Measurements from ENCODE around the gene MAD1L1.

The MAD1L1 gene

DNA sequence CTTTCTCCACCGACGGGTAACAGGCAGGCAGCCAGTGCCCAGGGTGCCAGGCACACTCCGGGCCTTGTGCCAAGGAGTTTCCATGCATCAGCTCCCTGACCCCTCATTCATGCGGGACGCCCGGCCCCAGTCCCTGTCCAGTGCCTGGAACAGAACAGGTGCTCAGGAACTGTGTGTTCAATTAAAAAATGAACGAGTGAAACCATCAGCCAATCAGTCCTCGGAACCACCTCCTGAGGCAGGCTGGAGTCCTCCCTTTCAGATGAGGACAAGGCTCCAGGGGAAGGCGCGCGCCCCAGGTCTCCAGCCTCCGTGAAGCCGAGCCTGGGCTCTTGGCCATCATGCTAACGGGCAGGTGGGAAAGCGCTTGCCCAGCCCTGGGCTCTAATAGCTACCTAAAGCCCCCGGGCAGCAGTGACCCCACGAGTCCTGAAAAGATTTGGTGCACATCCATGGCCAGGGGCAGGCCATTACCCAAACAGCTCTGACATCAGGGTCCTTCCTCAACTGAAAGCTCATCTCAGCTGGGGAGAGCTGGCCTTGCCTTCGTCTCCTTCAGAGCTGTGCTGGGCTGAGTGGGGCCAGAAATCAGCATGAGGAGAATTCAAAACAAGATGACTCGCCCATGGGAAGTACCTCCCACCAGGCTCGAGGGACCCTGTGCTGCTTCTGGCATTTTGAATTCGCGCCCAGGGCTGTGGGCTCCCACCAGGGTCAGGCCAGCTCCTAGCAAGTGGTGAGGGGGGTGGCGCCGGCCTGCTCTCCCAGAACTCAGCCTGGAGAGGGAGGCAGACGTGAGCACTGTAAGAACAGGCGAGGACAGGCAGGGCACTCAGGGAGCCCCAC, 200.5 kb downstream of the MAD1L1 start:
- Histone ChIP-seq H3K27me3 (no peaks in the 10 kb centered on the region), H3K4me3 (ENCODE audit: low read depth in 1 of 2, low read length in 1 of 2) (no peak overlapping the region), H3K36me3 (no peaks in the 10 kb centered on the region), H3K9me3 (peaks cover 10% of the 10 kb centered on the region), H3K4me1 (ENCODE audit: control insufficient read depth in 1 of 2, insufficient read depth in 1 of 2, low read depth in 1 of 2, low read length in 1 of 2) (no peaks in the 10 kb centered on the region), H3K27ac (no peak overlapping the region)
- TF ChIP-seq CTCF (IDR thresholded peaks at IDR 0.05): no peak

DNA sequence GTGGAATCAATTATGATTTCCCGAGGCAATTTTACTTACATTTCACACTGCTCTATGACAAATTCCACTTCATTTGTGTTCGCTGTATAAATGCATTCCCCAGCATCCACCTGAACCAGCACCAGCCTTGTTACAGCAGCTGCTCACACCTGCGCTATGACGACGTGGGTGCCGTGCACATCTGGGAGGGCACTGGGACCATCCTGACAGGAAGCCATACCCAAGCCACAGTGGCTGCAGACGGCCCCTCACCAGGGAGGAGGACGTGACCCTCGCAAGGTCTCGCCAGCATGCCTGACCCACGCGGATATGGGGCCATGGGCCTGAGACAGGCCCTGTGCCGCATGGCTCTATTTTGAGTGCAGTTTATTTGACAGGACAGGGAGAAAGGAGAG, 201.3 kb downstream of the MAD1L1 start:
- Histone ChIP-seq H3K4me3 (ENCODE audit: low read depth in 1 of 2, low read length in 1 of 2) (no peak overlapping the region), H3K36me3 (no peaks in the 10 kb centered on the region), H3K4me1 (ENCODE audit: control insufficient read depth in 1 of 2, insufficient read depth in 1 of 2, low read depth in 1 of 2, low read length in 1 of 2) (no peaks in the 10 kb centered on the region), H3K27me3 (no peaks in the 10 kb centered on the region), H3K27ac (no peak overlapping the region), H3K9me3 (peaks cover 10% of the 10 kb centered on the region)
- no peak for TF ChIP-seq CTCF (IDR thresholded peaks at IDR 0.05)

DNA sequence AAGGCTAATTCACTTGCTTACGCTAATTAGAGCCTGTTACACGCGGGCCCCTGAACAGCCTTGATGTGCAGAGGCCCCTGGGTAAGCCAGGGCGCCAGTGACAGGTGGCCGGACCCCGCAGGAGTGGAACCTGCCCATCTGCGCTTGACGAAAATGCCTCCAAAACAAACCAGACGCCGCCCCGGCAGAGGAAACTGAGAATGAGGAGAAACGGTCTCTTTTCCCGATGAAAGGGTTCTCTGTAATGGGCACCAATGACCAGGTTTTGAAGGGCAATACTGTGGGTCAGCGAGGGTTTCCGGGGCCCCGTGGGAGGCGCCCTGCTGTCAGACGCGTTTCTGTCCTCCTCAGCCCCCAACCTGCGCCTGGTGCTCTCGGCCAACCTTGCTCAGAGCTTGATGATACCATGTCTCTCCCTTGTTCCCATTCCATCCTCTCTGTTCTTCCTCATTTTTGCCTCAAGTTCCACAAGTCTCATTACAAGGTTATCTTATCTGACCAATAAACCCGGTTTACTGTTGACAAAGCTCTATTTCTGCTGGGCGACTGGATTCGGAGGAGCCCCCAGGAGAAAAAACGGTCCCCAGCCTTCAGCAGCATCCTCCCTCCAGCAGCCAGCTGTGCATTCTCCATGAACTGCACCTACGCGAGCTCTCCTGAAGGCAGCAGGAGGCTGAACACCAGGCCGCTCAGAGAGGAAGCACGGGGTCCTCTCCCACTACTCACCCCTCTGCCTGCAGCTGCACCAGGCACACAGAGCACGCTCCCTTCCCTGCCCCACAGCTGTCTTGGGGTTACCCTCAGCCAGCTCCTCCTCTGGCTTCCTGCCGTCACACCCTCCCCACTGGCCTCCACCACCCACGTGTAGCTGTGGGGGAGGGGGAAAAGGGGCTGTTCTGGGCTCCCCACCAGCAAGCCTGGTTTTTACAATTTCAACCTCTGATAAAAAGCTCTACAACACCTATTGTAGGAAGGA, 202.0 kb downstream of the MAD1L1 start:
- TF ChIP-seq CTCF (IDR thresholded peaks at IDR 0.05): no peak

GRCh38 chr7:2029936-2030335, 202.8 kb downstream of the MAD1L1 start:
- TF ChIP-seq CTCF (IDR thresholded peaks at IDR 0.05): no peak
- Histone ChIP-seq H3K4me3 (ENCODE audit: low read depth in 1 of 2, low read length in 1 of 2) (no peak overlapping the region), H3K4me1 (ENCODE audit: control insufficient read depth in 1 of 2, insufficient read depth in 1 of 2, low read depth in 1 of 2, low read length in 1 of 2) (no peaks in the 10 kb centered on the region), H3K27ac (no peak overlapping the region), H3K9me3 (peaks cover 10% of the 10 kb centered on the region), H3K27me3 (no peaks in the 10 kb centered on the region), H3K36me3 (no peaks in the 10 kb centered on the region)

More for the DNA sequence above, 202.0 kb downstream of the MAD1L1 start:
- peaks cover 10% of the 10 kb centered on the region for H3K9me3 ChIP-seq
- H3K4me1 ChIP-seq (ENCODE audit: control insufficient read depth in 1 of 2, insufficient read depth in 1 of 2, low read depth in 1 of 2, low read length in 1 of 2): no peaks in the 10 kb centered on the region
- no peaks in the 10 kb centered on the region for H3K27me3 ChIP-seq
- no peaks in the 10 kb centered on the region for H3K36me3 ChIP-seq
- H3K27ac ChIP-seq: no peak overlapping the region
- H3K4me3 ChIP-seq (ENCODE audit: low read depth in 1 of 2, low read length in 1 of 2): no peak overlapping the region

- H3K4me3 ChIP-seq (ENCODE audit: low read depth in 1 of 2, low read length in 1 of 2): no peak overlapping the region
- no peaks in the 10 kb centered on the region for H3K4me1 ChIP-seq (ENCODE audit: control insufficient read depth in 1 of 2, insufficient read depth in 1 of 2, low read depth in 1 of 2, low read length in 1 of 2)
- H3K36me3 ChIP-seq: no peaks in the 10 kb centered on the region
- H3K27me3 ChIP-seq: no peaks in the 10 kb centered on the region
- H3K27ac ChIP-seq: no peak overlapping the region
- TF ChIP-seq CTCF (IDR thresholded peaks at IDR 0.05): no peak
- peaks cover 10% of the 10 kb centered on the region for H3K9me3 ChIP-seq
Measured at GRCh38 chr7:2029211-2029905, 203.4 kb downstream of the MAD1L1 start.
